Measurements from ENCODE around the gene ROBO3.

ROBO3 gene

DNA sequence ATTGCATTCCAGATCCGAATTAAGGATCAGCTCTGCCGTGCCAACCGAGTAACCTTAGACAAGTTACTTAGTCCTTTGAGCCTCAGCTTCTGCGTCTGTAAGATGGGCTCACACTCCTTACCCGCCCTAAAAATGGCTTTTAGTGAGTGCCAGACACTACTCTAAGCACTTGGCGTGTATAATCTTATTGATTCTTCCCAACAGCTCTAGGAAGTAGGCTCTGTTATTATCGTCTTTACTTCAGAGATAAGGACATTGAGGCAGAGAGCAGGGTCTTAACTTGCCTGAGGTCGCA is 21.7 kb upstream of the ROBO3 start:
- no peak for DNase-seq

DNA sequence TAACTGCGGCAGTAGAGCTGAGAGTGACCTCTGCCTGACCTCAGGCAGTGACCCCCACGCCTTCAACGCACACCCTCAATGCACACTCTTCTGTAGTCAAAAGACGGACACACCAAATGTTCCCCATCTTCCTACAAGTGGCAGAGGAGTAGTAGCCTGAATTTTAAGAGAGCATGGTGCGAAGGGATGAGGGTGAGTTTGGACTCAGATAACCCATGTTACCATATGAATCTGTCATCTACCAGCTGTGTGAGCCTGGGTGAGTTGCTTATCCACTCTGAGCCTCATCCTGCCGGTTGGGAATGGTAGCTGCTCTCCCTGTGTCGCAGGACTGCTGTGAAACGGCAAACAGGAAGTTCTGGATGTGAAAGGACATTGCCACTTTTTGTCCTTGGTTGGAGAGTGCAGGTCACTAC is 20.6 kb upstream of the ROBO3 start:
- no peak for DNase-seq

DNA sequence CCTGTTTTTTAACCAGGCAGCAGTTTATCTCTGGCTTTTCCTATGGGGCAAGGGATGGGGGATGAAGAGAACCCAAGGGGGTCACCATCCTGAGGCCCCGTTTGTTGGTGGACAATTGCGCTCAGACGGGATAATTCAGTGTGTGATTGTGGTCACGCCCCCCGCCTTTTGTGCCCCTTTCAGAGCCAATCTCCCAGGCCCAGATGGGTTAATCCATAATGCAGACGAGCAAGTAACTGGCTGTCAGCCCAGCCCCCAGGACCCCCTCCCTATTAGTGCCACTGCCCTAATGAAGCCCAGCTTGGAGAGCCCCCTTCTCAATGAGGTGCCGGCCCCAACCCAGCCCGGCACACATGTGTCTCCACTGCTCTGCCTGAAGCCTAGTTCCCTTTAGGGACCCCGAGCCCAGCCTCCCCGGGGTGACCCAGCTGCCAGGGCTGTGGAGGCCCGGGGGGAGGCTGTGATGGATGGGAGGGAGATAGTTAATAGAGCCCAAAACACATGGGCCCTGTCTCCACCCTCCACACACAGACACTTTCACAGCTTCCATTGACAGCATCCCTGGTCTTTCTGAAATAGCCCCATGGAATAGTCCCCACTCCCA is 19.1 kb upstream of the ROBO3 start:
- DNase-seq, result no peak

DNA sequence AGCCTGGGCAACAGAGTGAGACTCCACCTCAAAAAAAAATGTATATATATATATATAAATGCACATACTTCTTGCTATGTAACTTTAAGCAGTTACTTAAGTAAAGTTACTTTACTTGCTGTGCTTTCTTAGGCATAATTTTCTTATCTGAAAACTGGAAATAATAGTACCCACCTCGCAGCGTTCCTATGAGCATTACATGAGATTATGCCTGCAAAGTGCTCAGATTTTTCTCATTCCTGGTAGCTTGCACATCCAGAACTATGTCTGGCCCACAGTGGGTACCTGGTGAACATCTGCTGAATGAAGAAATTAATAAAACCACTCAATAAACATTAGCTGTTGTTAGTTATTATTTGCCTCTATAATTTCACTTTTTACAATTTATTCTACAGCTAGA is 6.1 kb upstream of the ROBO3 start:
- no peak for DNase-seq

DNA sequence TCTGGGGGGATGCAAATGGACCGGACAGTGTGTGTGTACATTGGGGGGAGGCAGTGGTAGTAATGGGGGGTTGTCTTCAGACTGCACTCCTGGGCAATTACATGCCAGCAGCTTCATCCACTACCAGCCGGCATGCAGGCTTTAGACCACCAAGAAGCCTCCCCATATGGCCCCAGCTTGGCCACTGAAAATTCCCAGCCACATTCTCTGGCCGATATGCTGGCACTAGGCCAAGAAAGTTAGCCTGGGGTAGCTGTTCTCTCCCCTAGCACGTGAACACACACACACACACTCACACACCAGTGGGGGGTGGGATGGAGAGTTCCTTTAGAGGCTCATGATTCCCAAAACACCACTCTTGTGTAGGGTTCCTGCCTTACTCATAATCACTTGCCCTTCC is 3.6 kb upstream of the ROBO3 start:
- DNase-seq, result no peak

DNA sequence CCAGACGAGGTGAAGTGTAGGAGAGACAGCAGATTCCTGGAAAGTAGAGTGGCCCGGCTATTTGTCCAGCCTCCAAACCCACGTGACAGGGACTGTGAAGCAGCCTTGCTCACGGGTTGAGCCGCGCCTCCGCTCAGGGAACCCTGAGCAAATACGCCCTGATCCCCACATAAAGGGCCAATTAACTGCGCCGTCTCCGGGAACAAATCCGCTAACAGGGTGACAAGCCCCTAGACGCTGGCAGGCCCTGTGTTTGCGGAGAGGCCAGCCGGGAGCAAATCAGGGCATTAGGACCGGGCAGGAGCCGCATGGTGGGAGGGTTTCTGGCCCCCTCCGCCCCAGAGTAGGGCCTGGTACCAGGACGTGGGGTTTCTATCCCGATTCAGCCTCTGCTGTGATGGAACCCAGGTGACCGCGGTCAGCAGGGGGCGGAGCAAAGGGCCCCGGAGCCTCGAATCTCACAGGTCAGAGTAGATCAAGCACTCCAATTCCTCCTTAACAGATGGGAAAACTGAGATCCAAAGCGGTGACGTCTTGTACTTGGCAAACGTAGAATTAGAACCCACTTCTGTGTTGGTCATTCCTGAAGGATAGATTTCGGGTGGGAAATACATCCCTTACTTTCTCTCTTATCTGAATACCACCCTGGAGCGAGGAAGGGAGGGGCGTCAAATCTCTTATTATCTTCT is 2.0 kb upstream of the ROBO3 start:
- DNase-seq, result no peak

DNA sequence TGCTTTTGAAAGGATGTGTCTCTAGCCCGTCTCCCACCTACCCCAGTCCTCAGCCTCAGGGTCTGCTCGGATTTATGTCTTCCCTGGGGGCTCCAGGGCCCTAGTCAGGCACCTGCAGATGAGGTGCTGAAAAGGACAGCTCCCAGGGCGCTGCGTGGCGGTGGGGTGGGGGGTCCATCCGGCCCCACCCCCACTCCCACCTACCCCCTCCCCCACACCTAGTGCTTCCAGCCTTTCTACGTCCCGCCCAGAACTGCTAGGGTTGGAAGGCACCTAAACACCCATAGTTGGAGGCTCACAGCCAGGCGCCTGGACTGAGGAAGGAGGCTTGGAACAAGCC is 1.4 kb upstream of the ROBO3 start:
- DNase-seq, result no peak

DNA sequence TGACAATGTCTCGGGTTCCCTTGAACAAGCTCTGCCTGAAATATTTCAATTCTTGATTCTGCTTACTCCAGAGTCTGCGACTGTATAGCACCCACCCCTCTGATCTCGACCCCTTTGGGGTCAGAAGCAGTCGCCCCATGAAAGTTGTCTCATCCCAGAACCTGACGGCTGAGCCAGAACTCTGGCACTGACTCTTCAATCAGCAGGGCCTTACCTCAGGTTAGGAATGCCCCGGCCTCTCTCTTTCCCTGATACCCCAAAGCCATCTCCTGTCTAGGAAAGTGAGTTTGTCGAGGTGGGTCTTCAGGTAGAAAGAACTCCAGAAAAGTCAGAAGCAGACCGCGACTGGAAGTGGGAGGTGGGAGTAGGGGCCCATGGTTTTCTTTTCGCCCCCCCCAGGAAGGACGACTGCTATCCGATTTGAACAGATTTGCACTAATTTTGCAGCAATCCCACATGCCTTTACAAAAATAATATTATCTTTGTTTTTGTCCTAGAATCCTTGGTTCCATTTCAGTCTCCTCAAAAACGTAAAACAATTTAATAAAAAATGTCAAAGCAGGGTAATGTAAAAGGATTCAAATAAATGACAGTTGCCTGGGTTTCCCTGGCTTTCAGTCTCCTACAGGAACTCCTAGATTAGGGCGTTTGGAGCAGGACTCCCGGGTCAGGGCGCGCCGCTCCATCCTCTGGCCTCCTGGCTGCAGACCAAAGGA is 898 bp upstream of the ROBO3 start:
- DNase-seq, result no peak

DNA sequence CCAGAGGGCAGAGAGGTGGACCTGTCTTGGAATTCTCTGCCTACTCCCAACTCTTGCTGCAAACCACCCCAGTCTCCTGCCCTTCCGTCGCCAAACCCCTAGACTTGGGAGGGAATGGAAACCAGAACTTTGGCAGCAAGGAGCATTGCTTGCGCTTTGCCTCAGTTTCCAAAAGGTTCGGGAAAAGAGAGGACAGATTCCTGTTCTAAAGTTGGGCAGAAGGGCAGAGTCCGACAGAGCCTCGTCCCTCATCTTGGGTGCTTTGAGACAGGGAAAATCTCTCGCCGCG is 396 bp upstream of the ROBO3 start:
- no peak for DNase-seq

DNA sequence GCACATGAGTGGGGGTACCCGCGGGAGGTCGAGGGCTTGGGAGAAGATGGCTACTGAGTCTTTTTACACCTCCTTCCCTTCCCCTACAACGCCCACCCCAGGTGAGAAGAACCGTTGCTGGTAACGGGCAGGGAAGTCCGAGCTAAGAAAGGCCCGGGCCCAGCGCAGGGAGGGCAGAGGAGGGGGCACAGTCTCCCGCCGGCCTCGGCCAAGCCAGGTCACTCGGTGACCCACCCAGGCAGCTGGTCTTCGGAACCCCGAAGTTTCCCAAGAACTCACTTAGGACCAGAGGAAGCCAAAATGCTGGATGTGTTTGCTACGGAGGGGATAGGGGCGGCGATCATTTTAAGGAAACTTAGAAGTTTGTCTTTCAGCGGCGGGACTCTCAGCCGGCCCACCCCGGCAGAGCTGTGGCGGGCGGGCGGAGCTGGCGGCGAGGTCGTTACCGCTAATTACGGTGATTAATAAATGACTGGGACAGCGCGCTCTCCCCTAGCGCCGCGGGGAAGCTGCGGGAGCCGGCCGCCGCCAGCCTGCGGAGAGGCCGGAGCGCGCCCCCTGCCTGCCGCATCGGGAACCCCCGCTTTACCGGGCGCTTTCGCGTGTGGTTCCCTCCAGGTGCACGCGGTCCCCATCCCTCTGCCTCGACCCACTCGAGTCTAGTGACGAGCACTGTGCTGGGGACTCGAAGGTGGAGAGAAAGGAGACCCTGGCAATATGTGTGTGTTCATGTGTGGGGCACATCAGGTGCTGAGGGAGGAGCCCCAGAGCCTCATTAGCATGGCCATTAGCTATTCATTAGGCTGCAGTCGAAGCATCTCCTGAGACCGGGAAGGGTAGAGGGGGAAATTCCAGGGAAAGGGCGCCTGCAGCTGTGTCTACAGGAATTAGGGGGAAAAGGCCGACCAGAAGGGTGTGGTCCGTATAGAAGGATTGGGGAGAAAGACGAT is 945 bp downstream of the ROBO3 start:
- DNase-seq, result peak; percentile 39 to 45

DNA sequence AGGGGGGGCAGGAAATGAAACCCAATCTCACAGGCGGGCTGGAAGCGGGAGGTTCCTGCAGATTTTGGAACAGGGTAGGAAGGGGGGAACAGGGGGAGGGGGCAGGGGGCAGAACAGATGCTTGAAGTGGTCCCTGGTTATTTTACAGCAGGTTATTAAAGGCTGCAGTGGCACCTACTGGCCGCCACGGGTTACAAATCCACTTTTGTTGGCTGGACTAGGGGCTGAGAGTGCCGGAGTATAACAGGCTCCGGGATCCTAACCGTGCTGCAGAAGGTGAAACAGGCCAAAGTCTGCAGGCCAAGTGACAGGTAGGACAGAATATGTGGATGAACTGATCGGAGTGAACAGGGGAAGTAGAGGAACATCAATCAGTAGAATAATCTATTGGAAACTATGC is 2.5 kb downstream of the ROBO3 start:
- DNase-seq, result peak in 1 of 2 donors; percentile 19

DNA sequence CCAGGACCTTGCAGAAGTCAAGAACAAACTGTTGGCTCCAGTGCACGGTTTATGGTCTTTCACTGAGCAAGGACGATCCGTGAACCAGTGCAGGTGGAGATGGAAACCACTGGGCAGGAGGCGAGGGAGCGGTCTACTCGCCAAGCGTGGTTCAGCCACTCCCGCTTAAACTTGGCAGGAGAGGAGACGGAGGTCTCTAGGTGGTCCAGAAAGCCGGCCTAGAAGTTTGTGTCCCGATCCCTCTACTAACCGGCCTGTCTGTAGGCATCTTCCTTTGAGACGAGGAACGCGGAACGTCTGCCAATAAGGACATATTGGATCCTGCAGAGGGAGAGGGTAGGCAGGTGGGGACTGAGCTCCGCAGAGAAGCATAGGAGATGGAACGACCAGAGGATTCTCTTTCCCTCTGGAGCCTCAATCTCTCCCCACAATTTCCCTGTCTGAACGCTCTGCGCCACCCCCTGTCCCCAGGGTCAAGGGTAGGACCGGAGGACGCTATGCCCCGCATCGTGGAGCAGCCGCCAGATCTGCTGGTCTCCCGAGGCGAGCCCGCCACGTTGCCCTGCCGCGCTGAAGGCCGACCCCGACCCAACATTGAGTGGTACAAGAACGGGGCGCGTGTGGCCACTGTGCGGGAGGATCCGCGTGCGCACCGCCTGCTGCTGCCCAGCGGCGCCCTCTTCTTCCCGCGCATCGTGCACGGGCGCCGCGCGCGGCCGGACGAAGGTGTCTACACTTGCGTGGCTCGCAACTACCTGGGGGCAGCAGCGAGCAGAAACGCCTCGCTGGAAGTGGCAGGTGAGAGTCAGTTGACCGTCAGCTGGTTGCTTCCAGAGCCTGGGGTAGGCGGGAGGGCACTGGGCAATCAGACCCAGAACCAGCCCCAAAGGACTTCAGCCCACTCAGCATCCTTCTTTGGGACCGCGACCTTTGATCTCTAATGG is 3.4 kb downstream of the ROBO3 start:
- DNase-seq, result no peak

DNA sequence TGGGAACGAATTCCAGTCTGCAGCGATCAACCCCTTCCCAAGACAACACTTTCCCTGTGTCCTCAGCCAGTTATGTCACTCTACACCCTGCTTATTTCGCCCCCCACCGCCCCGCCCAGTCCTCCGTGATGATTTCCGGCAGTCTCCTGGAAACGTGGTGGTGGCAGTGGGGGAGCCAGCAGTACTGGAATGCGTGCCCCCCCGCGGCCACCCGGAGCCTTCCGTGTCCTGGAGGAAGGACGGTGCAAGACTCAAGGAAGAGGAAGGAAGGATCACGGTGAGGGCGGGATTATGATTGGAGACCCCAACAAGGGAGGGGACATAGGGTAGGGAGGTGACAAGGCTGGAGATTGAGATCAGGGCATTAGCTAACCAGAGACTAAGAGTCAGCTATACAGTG is 4.1 kb downstream of the ROBO3 start:
- no peak for DNase-seq

DNA sequence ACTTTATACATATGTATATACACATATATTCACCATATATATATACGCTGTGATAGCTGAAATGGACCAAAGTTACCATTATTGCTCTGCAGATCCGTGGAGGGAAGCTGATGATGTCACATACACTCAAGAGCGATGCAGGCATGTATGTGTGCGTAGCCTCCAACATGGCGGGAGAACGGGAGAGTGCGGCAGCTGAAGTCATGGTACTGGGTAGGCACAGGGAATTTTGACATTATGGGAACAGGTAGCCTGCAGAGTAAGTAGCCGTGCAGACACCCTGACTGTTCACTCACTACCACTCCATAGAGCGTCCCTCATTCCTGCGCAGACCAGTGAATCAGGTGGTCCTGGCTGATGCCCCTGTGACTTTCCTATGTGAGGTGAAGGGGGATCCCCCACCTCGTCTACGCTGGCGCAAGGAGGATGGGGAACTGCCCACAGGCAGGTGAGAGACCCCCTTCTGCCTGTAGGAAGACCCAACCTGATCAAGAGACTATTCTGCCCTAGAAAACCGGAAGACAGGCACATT is 4.7 kb downstream of the ROBO3 start:
- no peak for DNase-seq

DNA sequence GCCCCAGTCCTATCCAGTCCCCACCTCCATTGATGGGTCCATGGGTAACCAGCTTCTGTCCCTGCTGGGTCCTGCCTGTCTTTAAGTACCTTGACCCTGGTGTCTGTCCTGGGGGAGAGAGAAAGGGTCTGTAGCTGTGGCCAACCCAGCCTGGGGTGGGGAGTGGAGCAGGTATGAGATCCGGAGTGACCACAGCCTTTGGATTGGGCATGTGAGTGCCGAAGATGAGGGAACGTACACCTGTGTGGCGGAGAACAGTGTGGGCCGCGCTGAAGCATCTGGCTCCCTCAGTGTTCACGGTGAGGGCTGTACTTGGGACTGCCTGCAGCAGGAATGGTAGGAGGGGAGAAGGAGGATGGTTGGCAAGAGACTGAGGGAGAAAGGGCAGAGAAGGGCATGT is 5.2 kb downstream of the ROBO3 start:
- DNase-seq, result no peak

DNA sequence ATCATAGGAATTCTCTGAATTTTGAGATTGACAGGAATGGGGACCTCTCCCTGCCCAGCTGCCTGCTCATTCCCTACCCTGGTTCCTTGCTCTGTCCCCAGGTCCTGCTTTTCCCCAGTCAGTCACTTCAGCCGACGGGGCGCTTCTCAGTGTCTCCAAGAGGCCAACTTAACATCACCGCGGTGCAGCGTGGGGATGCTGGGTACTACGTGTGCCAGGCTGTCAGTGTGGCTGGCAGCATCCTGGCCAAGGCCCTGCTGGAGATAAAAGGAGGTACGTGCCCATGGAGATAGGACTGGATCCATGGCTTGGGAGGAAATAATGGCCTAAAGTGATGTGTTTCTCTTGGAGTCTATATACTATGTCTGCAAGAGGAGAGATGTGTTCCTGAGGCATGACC is 7.0 kb downstream of the ROBO3 start:
- DNase-seq, result no peak

DNA sequence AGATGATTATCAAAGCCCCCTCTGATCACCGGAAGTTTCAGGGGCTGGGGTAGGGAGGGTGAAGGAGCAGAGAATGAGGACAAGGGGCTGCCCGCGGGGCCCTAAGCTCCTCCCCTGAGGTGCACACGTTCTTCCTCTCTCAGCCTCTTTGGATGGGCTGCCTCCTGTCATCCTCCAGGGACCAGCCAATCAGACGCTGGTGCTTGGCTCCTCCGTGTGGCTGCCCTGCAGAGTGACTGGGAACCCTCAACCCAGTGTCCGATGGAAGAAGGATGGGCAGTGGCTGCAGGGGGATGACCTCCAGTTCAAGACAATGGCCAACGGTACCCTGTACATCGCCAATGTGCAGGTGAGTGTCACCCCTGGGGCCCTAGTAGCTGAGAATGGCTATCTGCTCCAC is 7.5 kb downstream of the ROBO3 start:
- DNase-seq, result no peak

DNA sequence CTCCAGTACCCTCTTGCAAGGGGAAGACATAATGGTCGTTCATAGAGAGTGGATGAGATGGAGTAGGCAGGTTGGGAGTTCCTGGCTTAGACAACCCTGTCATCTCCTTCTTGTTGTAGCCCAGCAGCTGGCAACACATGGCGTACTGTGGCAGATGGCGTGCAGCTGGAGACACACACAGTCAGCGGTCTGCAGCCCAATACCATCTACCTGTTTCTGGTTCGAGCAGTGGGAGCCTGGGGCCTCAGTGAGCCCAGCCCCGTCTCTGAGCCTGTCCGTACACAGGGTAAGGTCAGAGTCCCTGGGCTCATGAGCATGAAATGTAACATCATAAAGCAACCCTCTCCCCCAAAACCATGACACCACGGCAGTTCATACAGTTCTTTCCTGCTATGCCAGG is 8.7 kb downstream of the ROBO3 start:
- DNase-seq, result no peak

DNA sequence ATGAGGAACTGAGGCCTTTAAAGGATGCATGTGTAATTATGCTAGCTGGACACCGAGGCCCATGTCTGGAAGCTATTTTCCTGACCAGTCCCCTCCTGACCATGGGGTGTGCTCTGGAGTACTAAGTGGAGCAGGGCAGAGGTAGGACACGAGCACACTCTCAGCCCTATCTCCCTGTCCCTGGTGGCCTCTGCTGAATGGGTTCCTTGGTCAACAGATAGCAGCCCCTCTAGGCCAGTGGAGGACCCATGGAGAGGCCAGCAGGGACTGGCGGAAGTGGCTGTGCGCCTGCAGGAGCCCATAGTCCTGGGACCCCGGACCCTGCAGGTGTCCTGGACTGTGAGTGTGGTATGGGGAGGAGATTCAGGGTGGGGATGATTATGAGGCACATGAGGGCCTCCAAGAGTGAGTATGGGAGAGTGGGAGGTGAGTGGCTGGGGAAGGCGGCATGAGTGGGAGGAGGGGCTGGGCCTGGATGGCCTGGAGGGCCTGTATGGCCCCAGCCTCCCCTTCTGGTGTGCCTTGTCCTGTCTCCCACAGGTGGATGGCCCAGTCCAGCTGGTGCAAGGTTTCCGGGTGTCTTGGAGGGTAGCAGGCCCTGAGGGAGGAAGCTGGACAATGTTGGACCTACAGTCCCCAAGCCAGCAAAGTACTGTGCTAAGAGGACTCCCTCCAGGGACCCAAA is 9.5 kb downstream of the ROBO3 start:
- DNase-seq, result no peak

DNA sequence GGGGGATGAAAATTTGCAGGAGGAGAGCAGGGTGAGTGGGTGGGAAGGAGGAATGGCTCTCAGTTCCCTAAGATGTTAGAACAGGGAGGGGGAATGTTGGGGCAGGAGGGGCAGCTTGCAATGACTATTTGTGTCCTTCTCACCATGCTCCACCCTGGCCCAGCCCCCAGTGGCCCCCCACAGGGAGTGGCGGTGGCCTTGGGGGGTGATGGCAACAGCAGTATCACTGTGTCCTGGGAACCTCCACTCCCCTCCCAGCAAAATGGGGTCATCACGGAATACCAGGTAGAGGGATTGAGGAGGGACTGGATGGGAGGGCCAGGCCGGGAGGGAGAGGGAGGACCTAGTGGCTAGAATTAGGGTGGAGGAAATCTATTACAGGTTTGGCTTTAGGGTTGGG is 10.2 kb downstream of the ROBO3 start:
- no peak for DNase-seq

DNA sequence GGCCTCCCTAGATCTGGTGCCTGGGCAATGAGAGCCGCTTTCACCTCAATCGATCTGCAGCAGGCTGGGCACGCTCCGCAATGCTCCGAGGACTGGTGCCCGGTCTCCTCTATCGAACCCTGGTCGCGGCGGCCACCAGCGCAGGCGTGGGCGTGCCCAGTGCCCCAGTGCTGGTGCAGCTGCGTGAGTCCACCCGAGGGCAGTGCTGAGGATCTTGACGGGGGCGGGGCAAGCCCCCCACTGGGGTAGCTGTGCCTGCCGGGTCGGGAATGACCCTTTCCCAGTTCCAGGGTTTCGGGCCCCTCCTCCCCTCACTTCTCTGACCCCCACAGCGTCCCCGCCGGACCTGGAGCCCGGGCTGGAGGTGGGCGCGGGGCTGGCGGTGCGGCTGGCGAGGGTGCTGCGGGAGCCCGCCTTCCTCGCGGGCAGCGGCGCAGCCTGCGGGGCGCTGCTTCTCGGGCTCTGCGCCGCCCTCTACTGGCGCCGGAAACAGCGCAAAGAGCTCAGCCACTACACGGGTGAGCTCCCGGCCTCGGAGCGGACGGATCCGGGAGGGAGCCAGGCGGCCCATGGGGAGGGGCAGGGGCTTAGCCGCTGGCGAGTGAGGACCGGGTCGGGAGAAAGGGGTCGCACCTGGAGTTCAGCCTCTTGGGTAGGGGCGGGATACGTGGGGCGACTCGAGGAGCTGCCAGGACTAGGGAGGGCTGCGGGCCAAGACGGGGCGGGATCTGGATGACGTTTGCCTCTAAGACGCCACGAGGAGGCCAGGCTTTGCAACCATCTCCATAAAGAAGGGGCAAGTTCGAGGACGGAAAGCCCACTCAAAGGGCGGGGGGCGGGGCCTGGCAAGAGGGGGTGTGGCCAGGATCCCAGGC is 10.9 kb downstream of the ROBO3 start:
- peak; percentile 82 to 83 for DNase-seq
